Measurements from ENCODE around the gene DCLRE1A.

DNA sequence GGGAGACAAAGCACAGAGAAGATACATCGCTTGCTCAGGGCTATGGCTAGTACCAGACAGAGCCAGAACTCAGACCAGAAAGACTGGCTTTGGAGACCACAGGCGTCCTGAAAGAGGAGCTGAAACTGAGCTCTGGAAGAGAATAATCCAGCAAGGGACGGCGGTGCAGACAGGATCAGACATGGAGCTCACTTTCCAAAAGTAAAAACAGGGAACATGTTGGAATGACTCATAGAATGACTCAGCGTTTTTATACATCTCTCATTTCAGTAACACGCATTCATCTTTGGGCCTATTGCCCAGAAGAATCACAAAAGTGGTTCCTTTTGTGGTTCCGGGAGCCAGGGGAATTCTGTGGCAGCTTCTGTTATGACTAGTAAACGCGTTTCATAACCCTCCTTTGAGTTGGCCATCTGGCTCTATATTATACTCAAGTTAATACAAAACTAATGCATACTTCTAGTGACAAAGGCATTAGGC lies 65.2 kb downstream of the DCLRE1A start:
- TF ChIP-seq POLR2AphosphoS5 (IDR thresholded peaks at IDR 0.05) (peak; percentile 51 to 58), EP300 (IDR thresholded peaks at IDR 0.05) (no peak), POLR2A (IDR thresholded peaks at IDR 0.05; ENCODE audit: low read depth) (no peak)
- TF ChIP-seq, protein P1, sequence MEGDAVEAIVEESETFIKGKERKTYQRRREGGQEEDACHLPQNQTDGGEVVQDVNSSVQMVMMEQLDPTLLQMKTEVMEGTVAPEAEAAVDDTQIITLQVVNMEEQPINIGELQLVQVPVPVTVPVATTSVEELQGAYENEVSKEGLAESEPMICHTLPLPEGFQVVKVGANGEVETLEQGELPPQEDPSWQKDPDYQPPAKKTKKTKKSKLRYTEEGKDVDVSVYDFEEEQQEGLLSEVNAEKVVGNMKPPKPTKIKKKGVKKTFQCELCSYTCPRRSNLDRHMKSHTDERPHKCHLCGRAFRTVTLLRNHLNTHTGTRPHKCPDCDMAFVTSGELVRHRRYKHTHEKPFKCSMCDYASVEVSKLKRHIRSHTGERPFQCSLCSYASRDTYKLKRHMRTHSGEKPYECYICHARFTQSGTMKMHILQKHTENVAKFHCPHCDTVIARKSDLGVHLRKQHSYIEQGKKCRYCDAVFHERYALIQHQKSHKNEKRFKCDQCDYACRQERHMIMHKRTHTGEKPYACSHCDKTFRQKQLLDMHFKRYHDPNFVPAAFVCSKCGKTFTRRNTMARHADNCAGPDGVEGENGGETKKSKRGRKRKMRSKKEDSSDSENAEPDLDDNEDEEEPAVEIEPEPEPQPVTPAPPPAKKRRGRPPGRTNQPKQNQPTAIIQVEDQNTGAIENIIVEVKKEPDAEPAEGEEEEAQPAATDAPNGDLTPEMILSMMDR (IDR thresholded peaks at IDR 0.05), result no peak

All from esophagus muscularis mucosa (tissue), 4 donors.